GM23338 (cell line): ENCODE measurements around the gene ERC2. TPM values are rescaled to one million over a fixed set of nuclear protein-coding genes. Genes with fewer than 3 reads are reported as not detected.

ENCODE experiments used
- ATAC-seq: fragments of 200-7000 bp; cut with Tn5 transposase; 3 replicates; pipeline ENCODE4 v1.9.1; 2020
- DNase-seq: peaks from one replicate; pipeline ENCODE4 v3.0.0-alpha.2; 2015; ENCODE audit warnings: low spot score
- H2AFZ ChIP-seq: fragments of 200-600 bp; sonication (generic); 2 replicates; pipeline ENCODE4 v1.8.0; 2016; ENCODE audit warnings: antibody characterized with exemption, mild to moderate bottlenecking, moderate library complexity
- H3F3A ChIP-seq: fragments of 200-600 bp; sonication (generic); replicated peaks from 2 replicates; pipeline ENCODE4 v1.8.0; 2017; ENCODE audit warnings: antibody characterized with exemption, mixed run types, low read depth
- H3K27ac ChIP-seq: fragments of 200-600 bp; sonication (generic); 2 replicates; pipeline ENCODE4 v1.6.1; 2016; ENCODE audit warnings: low read depth
- H3K27me3 ChIP-seq: fragments of 200-600 bp; sonication (generic); 2 replicates; pipeline ENCODE4 v1.8.0; 2016; ENCODE audit warnings: mild to moderate bottlenecking, mixed run types, moderate library complexity; ENCODE audit not compliant: insufficient read depth
- H3K36me3 ChIP-seq: fragments of 200-600 bp; sonication (generic); 2 replicates; pipeline ENCODE4 v1.8.0; 2016; ENCODE audit warnings: mild to moderate bottlenecking; ENCODE audit not compliant: insufficient read depth
- H3K4me1 ChIP-seq: fragments of 200-600 bp; sonication (generic); 2 replicates; pipeline ENCODE4 v1.8.0; 2016; ENCODE audit warnings: mild to moderate bottlenecking, moderate library complexity; ENCODE audit not compliant: insufficient read depth
- H3K4me2 ChIP-seq: fragments of 200-600 bp; sonication (generic); 2 replicates; pipeline ENCODE4 v1.7.1; 2017; ENCODE audit warnings: mixed run types
- H3K4me3 ChIP-seq: fragments of 200-600 bp; sonication (generic); 2 replicates; pipeline ENCODE4 v1.6.1; 2016; ENCODE audit warnings: mixed run types
- H3K79me2 ChIP-seq: fragments of 200-600 bp; sonication (generic); replicated peaks from 2 replicates; pipeline ENCODE4 v1.8.0; 2017; ENCODE audit warnings: mild to moderate bottlenecking; ENCODE audit not compliant: insufficient read depth
- H3K9me2 ChIP-seq: fragments of 200-600 bp; sonication (generic); 2 replicates; pipeline ENCODE4 v1.8.0; 2017; ENCODE audit not compliant: insufficient read depth
- H4K20me1 ChIP-seq: fragments of 200-600 bp; sonication (generic); replicated peaks from 2 replicates; pipeline ENCODE4 v1.8.0; 2017; ENCODE audit warnings: mild to moderate bottlenecking; ENCODE audit not compliant: insufficient read depth
- H3K27ac Mint-ChIP-seq: 2 replicates; pipeline ENCODE4 v1.8.0; 2020; ENCODE audit warnings: inconsistent platforms, mild to moderate bottlenecking, moderate library complexity, mixed read lengths
- H3K27me3 Mint-ChIP-seq: 3 replicates; pipeline ENCODE4 v1.8.0; 2022; ENCODE audit warnings: low read depth, mild to moderate bottlenecking, moderate library complexity, mixed read lengths, inconsistent platforms; ENCODE audit not compliant: insufficient read depth, poor library complexity
- H3K36me3 Mint-ChIP-seq: 3 replicates; pipeline ENCODE4 v1.8.0; 2021; ENCODE audit warnings: low read depth, mild to moderate bottlenecking, inconsistent platforms, moderate library complexity, mixed read lengths
- H3K4me1 Mint-ChIP-seq: 3 replicates; pipeline ENCODE4 v1.8.0; 2020; ENCODE audit warnings: mild to moderate bottlenecking, inconsistent platforms, mixed read lengths
- H3K4me3 Mint-ChIP-seq: 3 replicates; pipeline ENCODE4 v1.8.0; 2021; ENCODE audit warnings: moderate library complexity, mild to moderate bottlenecking, inconsistent platforms, mixed read lengths
- H3K9me3 Mint-ChIP-seq: 3 replicates; pipeline ENCODE4 v1.8.0; 2020; ENCODE audit warnings: moderate library complexity, mild to moderate bottlenecking, inconsistent platforms, mixed read lengths
- CREB1 ChIP-seq: fragments of 250-450 bp; sonication (Bioruptor Pico); IDR thresholded peaks from 2 replicates; pipeline ENCODE4 v1.5.0; 2020; ENCODE audit warnings: low read depth, mild to moderate bottlenecking, moderate library complexity
- EZH2 ChIP-seq: fragments of 200-600 bp; sonication (generic); IDR thresholded peaks from one replicate; pipeline ENCODE4 v1.8.0; 2017; ENCODE audit warnings: antibody characterized with exemption, mild to moderate bottlenecking, low read depth; ENCODE audit not compliant: unreplicated experiment
- EZH2phosphoT487 ChIP-seq: fragments of 200-600 bp; sonication (generic); IDR thresholded peaks from one replicate; pipeline ENCODE4 v1.8.1; 2018; ENCODE audit warnings: antibody characterized with exemption; ENCODE audit not compliant: unreplicated experiment
- JUNB ChIP-seq: IDR thresholded peaks from one replicate; pipeline ENCODE4 v1.6.1; 2016; ENCODE audit warnings: antibody characterized with exemption; ENCODE audit not compliant: unreplicated experiment
- NANOG ChIP-seq: IDR thresholded peaks from 2 replicates; pipeline ENCODE4 v1.6.1; 2016; ENCODE audit warnings: antibody characterized with exemption, borderline replicate concordance
- POLR2AphosphoS5 ChIP-seq: IDR thresholded peaks from 2 replicates; pipeline ENCODE4 v1.6.1; 2016; ENCODE audit warnings: antibody characterized with exemption, low read depth
- ZNF114 ChIP-seq: fragments of 250-450 bp; sonication (Bioruptor Pico); IDR thresholded peaks from 2 replicates; pipeline ENCODE4 v1.5.0; 2020; ENCODE audit warnings: mild to moderate bottlenecking, moderate library complexity
- ZNF331 ChIP-seq: fragments of 250-450 bp; sonication (Bioruptor Pico); IDR thresholded peaks from 2 replicates; pipeline ENCODE4 v1.5.0; 2020; ENCODE audit warnings: low read depth, mild to moderate bottlenecking, moderate library complexity
- polyA plus RNA-seq: library from polyadenylated mRNA; unstranded; fragments of >200 nt; fragmentation: Nextera tagmentation; extraction: Ambion mirVana; gene quantifications from 2 replicates; pipeline ENCODE4 v1.2.1, GENCODE V29; 2016
- total RNA-seq: library from RNA; depleted of rRNA; stranded (reverse); fragments of >200 nt; shearing (Covaris generic); gene quantifications from 2 replicates; pipeline ENCODE4 v1.2.3, GENCODE V29; 2014
- TF ChIP-seq, protein P1 (sequence below): IDR thresholded peaks from one replicate; pipeline ENCODE4 v1.6.1; 2018; ENCODE audit warnings: antibody characterized with exemption; ENCODE audit not compliant: unreplicated experiment
- TF ChIP-seq, protein P2 (sequence below): IDR thresholded peaks from 2 replicates; pipeline ENCODE4 v1.6.1; 2016; ENCODE audit warnings: antibody characterized with exemption
- TF ChIP-seq, protein P3 (sequence below), 2 experiments: fragments of 200-600 bp in 1 of 2; sonication (generic) in 1 of 2; conservative IDR thresholded peaks; 2 replicates each; pipeline versions ENCODE4 v1.5.1 to v1.6.1; 2016 to 2017; ENCODE audit warnings: antibody characterized with exemption in 2 of 2, low read depth in 2 of 2, mild to moderate bottlenecking in 2 of 2, moderate library complexity in 1 of 2

Gene ERC2
- total and polyA plus RNA-seq, 2 experiments from 2014 or later: 11.8 to 13.7 TPM

DNA sequence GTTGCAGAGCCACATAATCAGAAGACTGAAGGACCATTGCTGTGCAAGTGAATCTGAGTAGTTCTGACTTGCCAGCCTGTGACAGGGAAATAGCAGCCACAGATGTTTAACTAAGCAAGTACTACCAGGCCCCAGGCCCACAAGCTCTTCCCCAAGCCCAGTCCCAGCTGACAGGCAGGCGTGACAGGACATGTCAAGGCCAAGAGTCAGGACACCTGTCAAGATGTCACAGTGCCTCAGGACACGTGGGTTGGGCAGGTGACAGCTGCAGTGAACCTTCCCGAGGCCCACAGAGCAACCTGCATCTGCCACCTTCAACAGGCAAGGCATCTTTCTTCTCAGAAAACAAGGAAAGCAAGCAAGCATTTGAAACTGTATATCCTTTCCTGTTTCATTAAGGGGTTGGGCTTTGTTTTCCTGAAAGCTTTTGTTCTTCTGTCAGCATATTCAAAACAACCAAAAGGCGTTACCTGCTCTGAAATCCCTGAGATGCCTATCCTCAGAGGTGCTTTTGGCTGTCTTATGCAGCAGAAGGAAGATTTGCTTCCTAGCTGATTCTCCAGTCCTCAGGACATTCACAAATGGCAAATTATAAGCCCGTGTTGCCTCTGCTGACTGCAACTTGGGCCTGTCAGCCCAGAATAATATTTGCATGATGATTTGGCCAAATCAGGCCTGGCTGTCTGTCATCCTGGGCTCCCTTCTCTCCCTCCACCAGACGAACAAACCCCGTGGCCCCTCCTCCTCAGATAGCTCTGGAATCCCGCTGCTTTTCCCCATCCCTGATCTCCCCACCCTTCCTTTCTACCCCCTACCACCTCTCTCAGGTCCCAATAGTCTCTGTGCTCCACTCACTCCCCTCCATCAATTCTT is 809.3 kb downstream of the ERC2 start:
- TF ChIP-seq NANOG (no peak), POLR2AphosphoS5 (no peak)
- TF ChIP-seq, protein P1, sequence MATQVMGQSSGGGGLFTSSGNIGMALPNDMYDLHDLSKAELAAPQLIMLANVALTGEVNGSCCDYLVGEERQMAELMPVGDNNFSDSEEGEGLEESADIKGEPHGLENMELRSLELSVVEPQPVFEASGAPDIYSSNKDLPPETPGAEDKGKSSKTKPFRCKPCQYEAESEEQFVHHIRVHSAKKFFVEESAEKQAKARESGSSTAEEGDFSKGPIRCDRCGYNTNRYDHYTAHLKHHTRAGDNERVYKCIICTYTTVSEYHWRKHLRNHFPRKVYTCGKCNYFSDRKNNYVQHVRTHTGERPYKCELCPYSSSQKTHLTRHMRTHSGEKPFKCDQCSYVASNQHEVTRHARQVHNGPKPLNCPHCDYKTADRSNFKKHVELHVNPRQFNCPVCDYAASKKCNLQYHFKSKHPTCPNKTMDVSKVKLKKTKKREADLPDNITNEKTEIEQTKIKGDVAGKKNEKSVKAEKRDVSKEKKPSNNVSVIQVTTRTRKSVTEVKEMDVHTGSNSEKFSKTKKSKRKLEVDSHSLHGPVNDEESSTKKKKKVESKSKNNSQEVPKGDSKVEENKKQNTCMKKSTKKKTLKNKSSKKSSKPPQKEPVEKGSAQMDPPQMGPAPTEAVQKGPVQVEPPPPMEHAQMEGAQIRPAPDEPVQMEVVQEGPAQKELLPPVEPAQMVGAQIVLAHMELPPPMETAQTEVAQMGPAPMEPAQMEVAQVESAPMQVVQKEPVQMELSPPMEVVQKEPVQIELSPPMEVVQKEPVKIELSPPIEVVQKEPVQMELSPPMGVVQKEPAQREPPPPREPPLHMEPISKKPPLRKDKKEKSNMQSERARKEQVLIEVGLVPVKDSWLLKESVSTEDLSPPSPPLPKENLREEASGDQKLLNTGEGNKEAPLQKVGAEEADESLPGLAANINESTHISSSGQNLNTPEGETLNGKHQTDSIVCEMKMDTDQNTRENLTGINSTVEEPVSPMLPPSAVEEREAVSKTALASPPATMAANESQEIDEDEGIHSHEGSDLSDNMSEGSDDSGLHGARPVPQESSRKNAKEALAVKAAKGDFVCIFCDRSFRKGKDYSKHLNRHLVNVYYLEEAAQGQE: no peak
- ATAC-seq: peak; percentile 48

DNA sequence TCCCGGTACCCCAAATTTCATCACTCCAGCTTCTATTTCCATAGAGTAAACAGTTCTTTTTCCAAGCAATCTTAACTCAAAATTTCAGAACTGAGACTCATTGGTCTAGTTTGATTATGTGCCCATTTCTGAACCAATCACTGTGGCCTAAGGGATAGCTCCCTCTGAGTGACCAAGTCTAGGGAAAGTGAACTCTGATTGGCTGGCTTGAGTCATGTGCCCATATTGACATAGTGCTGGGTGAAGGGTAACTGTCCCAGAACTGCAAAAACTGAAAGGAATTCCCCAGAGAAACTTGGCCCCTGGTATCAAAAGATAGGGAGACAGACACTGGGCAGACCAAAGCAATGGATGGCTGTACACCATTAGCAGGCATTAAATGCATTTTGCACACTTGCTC is 810.0 kb downstream of the ERC2 start:
- TF ChIP-seq EZH2: no peak
- TF ChIP-seq, protein P2, sequence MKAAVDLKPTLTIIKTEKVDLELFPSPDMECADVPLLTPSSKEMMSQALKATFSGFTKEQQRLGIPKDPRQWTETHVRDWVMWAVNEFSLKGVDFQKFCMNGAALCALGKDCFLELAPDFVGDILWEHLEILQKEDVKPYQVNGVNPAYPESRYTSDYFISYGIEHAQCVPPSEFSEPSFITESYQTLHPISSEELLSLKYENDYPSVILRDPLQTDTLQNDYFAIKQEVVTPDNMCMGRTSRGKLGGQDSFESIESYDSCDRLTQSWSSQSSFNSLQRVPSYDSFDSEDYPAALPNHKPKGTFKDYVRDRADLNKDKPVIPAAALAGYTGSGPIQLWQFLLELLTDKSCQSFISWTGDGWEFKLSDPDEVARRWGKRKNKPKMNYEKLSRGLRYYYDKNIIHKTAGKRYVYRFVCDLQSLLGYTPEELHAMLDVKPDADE: no peak
- TF ChIP-seq, protein P1: no peak
- no peak for TF ChIP-seq JUNB
- TF ChIP-seq CREB1 (CRISPR knock-in tag): no peak
- TF ChIP-seq, protein P3, sequence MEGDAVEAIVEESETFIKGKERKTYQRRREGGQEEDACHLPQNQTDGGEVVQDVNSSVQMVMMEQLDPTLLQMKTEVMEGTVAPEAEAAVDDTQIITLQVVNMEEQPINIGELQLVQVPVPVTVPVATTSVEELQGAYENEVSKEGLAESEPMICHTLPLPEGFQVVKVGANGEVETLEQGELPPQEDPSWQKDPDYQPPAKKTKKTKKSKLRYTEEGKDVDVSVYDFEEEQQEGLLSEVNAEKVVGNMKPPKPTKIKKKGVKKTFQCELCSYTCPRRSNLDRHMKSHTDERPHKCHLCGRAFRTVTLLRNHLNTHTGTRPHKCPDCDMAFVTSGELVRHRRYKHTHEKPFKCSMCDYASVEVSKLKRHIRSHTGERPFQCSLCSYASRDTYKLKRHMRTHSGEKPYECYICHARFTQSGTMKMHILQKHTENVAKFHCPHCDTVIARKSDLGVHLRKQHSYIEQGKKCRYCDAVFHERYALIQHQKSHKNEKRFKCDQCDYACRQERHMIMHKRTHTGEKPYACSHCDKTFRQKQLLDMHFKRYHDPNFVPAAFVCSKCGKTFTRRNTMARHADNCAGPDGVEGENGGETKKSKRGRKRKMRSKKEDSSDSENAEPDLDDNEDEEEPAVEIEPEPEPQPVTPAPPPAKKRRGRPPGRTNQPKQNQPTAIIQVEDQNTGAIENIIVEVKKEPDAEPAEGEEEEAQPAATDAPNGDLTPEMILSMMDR (conservative IDR thresholded peaks at IDR 0.05; ENCODE audit: low read depth in 2 of 2): no peak
- TF ChIP-seq EZH2phosphoT487: no peak
- TF ChIP-seq POLR2AphosphoS5: no peak
- TF ChIP-seq ZNF114 (CRISPR knock-in tag): no peak
- TF ChIP-seq ZNF331: no peak
- Mint-ChIP-seq H3K27ac (no peak overlapping the region), H3K27me3 (peaks cover 9% of the 10 kb centered on the region), H3K4me3 (no peak overlapping the region), H3K9me3 (no peaks in the 10 kb centered on the region; the same call in 2 of the 3 replicates), H3K4me1 (peaks cover 35% of the 10 kb centered on the region), H3K36me3 (no peaks in the 10 kb centered on the region)
- Histone ChIP-seq H3K4me3 (no peak overlapping the region), H3K4me2 (peak overlapping the region; percentile 53), H3F3A (peaks cover 8% of the 10 kb centered on the region; the same call in 1 of the 2 replicates), H3K79me2 (no peaks in the 10 kb centered on the region), H3K9me2 (no peaks in the 10 kb centered on the region; the same call in 1 of the 2 replicates), H3K27ac (peak overlapping the region; percentile 55; the same call in 1 of the 2 replicates), H3K27me3 (no peaks in the 10 kb centered on the region), H2AFZ (no peak overlapping the region), H3K36me3 (no peaks in the 10 kb centered on the region), H3K4me1 (peaks cover 34% of the 10 kb centered on the region), H4K20me1 (no peaks in the 10 kb centered on the region)
- no peak for ATAC-seq
- no peak for DNase-seq

More for the DNA sequence above, 809.3 kb downstream of the ERC2 start:
- no peaks in the 10 kb centered on the region for H3K79me2 ChIP-seq
- H4K20me1 ChIP-seq: no peaks in the 10 kb centered on the region
- H3K27me3 Mint-ChIP-seq: peaks cover 9% of the 10 kb centered on the region
- no peaks in the 10 kb centered on the region for H3K36me3 Mint-ChIP-seq
- H2AFZ ChIP-seq: no peak overlapping the region
- peak; percentile 74 for DNase-seq
- peaks cover 8% of the 10 kb centered on the region; the same call in 1 of the 2 replicates for H3F3A ChIP-seq
- H3K9me2 ChIP-seq: no peaks in the 10 kb centered on the region; the same call in 1 of the 2 replicates
- peak overlapping the region; percentile 55; the same call in 1 of the 2 replicates for H3K27ac ChIP-seq
- no peaks in the 10 kb centered on the region for H3K36me3 ChIP-seq
- H3K4me2 ChIP-seq: peak overlapping the region; percentile 53
- H3K4me3 ChIP-seq: no peak overlapping the region
- H3K4me1 Mint-ChIP-seq: peaks cover 39% of the 10 kb centered on the region
- H3K9me3 Mint-ChIP-seq: no peaks in the 10 kb centered on the region; the same call in 2 of the 3 replicates
- no peak overlapping the region for H3K27ac Mint-ChIP-seq
- no peaks in the 10 kb centered on the region for H3K27me3 ChIP-seq
- H3K4me3 Mint-ChIP-seq: no peak overlapping the region
- peaks cover 38% of the 10 kb centered on the region for H3K4me1 ChIP-seq
